H9 (cell line): ENCODE results near the gene ARSJ. TPM values are rescaled to one million over a fixed set of nuclear protein-coding genes. Genes with fewer than 3 reads are reported as not detected.

Source experiments
- DNase-seq: peaks from one replicate; pipeline ENCODE4 v3.0.0-alpha.2; 2017
- H2AFZ ChIP-seq: one replicate; pipeline ENCODE4 v1.6.1; 2013; ENCODE audit warnings: mild to moderate bottlenecking, low read length, control low read depth, moderate library complexity
- H2AK5ac ChIP-seq: 2 replicates; pipeline ENCODE4 v1.6.1; 2013; ENCODE audit warnings: low read length, control low read depth, mixed read lengths; ENCODE audit not compliant: insufficient read length
- H2BK120ac ChIP-seq: one replicate; pipeline ENCODE4 v1.6.1; 2013; ENCODE audit warnings: low read depth, mild to moderate bottlenecking, low read length, control low read depth, inconsistent platforms; ENCODE audit not compliant: poor library complexity, severe bottlenecking
- H2BK12ac ChIP-seq: 2 replicates; pipeline ENCODE4 v1.6.1; 2013; ENCODE audit warnings: low read length, control low read depth, mixed read lengths, low read depth; ENCODE audit not compliant: insufficient read length
- H2BK15ac ChIP-seq: 2 replicates; pipeline ENCODE4 v1.6.1; 2013; ENCODE audit warnings: low read depth, low read length, control low read depth
- H2BK20ac ChIP-seq: one replicate; pipeline ENCODE4 v1.6.1; 2013; ENCODE audit warnings: low read depth, mild to moderate bottlenecking, low read length, control low read depth, inconsistent platforms; ENCODE audit not compliant: poor library complexity, severe bottlenecking
- H2BK5ac ChIP-seq: 2 replicates; pipeline ENCODE4 v1.6.1; 2013; ENCODE audit warnings: low read length, control low read depth, mixed read lengths; ENCODE audit not compliant: insufficient read length
- H3K14ac ChIP-seq: 2 replicates; pipeline ENCODE4 v1.6.1; 2013; ENCODE audit warnings: low read length, control low read depth; ENCODE audit not compliant: insufficient read depth
- H3K18ac ChIP-seq: 2 replicates; pipeline ENCODE4 v1.6.1; 2013; ENCODE audit warnings: low read depth, mild to moderate bottlenecking, mixed read lengths, low read length, control low read depth; ENCODE audit not compliant: insufficient read length
- H3K23ac ChIP-seq: 2 replicates; pipeline ENCODE4 v1.6.1; 2013; ENCODE audit warnings: low read length, control low read depth, mixed read lengths, low read depth; ENCODE audit not compliant: insufficient read length
- H3K23me2 ChIP-seq: 2 replicates; pipeline ENCODE4 v1.6.1; 2013; ENCODE audit warnings: low read depth, mild to moderate bottlenecking, mixed read lengths, low read length, control low read depth; ENCODE audit not compliant: insufficient read length, poor library complexity, severe bottlenecking
- H3K27ac ChIP-seq: 2 replicates; pipeline ENCODE4 v1.5.1; 2013; ENCODE audit warnings: low read length, control low read depth, mixed read lengths, low read depth; ENCODE audit not compliant: insufficient read length
- H3K27me3 ChIP-seq: 2 replicates; pipeline ENCODE4 v1.6.1; 2013; ENCODE audit warnings: low read length, control low read depth, inconsistent platforms; ENCODE audit not compliant: insufficient read depth
- H3K4ac ChIP-seq: 2 replicates; pipeline ENCODE4 v1.6.1; 2013; ENCODE audit warnings: low read depth, mild to moderate bottlenecking, control low read depth, inconsistent platforms, low read length, moderate library complexity
- H3K4me1 ChIP-seq: 2 replicates; pipeline ENCODE4 v1.6.1; 2013; ENCODE audit warnings: low read length, control low read depth, inconsistent platforms; ENCODE audit not compliant: insufficient read depth
- H3K4me2 ChIP-seq: 2 replicates; pipeline ENCODE4 v1.6.1; 2013; ENCODE audit warnings: low read length, control low read depth, mixed read lengths; ENCODE audit not compliant: insufficient read length, insufficient read depth
- H3K56ac ChIP-seq: 2 replicates; pipeline ENCODE4 v1.6.1; 2013; ENCODE audit warnings: low read depth, mild to moderate bottlenecking, mixed read lengths, low read length, control low read depth; ENCODE audit not compliant: insufficient read length
- H3K79me1 ChIP-seq: 2 replicates; pipeline ENCODE4 v1.6.1; 2013; ENCODE audit warnings: low read depth, mild to moderate bottlenecking, moderate library complexity, low read length, control low read depth, inconsistent platforms; ENCODE audit not compliant: insufficient read depth, poor library complexity, severe bottlenecking
- H3K79me2 ChIP-seq: 2 replicates; pipeline ENCODE4 v1.6.1; 2013; ENCODE audit warnings: low read length, control low read depth, inconsistent platforms; ENCODE audit not compliant: insufficient read depth
- H3K9ac ChIP-seq: 2 replicates; pipeline ENCODE4 v1.6.1; 2013; ENCODE audit warnings: low read length, control low read depth, mixed read lengths; ENCODE audit not compliant: insufficient read length; ENCODE audit errors: extremely low read depth
- H3K9me3 ChIP-seq: one replicate; pipeline ENCODE4 v1.6.1; 2013; ENCODE audit warnings: low read depth, low read length, inconsistent platforms; ENCODE audit not compliant: control insufficient read depth
- H3T11ph ChIP-seq: one replicate; pipeline ENCODE4 v1.6.1; 2013; ENCODE audit warnings: mild to moderate bottlenecking, low read length, control low read depth, inconsistent platforms
- H4K20me1 ChIP-seq: one replicate; pipeline ENCODE4 v1.6.1; 2013; ENCODE audit not compliant: control insufficient read depth, insufficient read length, insufficient read depth
- H4K5ac ChIP-seq: 2 replicates; pipeline ENCODE4 v1.6.1; 2013; ENCODE audit warnings: low read depth, mild to moderate bottlenecking, mixed read lengths, low read length, control low read depth; ENCODE audit not compliant: insufficient read length
- H4K8ac ChIP-seq: replicated peaks from 2 replicates; pipeline ENCODE4 v1.6.1; 2013; ENCODE audit warnings: low read length, control low read depth, mixed read lengths, low read depth; ENCODE audit not compliant: insufficient read length
- H4K91ac ChIP-seq: 2 replicates; pipeline ENCODE4 v1.6.1; 2013; ENCODE audit warnings: low read depth, mild to moderate bottlenecking, moderate library complexity, mixed read lengths, low read length, control low read depth; ENCODE audit not compliant: insufficient read length
- H3K27ac Mint-ChIP-seq, 3 experiments: 2 replicates in 2 of 3; 3 replicates in 1 of 3; pipeline ENCODE4 v1.8.0; 2020 to 2021; ENCODE audit warnings: mixed read lengths in 3 of 3, mild to moderate bottlenecking in 1 of 3, moderate library complexity in 1 of 3
- H3K27me3 Mint-ChIP-seq: 2 replicates; pipeline ENCODE4 v1.8.0; 2021; ENCODE audit warnings: low read depth, mild to moderate bottlenecking, moderate library complexity, mixed read lengths
- H3K36me3 Mint-ChIP-seq, 3 experiments: 2 replicates in 2 of 3; 3 replicates in 1 of 3; pipeline ENCODE4 v1.8.0; 2020 to 2021; ENCODE audit warnings: low read depth in 3 of 3, mixed read lengths in 3 of 3; ENCODE audit not compliant: insufficient read depth in 1 of 3
- H3K4me1 Mint-ChIP-seq, 2 experiments: 2 replicates each; pipeline ENCODE4 v1.8.0; 2020; ENCODE audit warnings: mixed read lengths in 2 of 2
- H3K4me3 Mint-ChIP-seq, 2 experiments: 2 replicates in 1 of 2; 3 replicates in 1 of 2; pipeline ENCODE4 v1.8.0; 2020 to 2021; ENCODE audit warnings: mild to moderate bottlenecking in 2 of 2, mixed read lengths in 2 of 2, moderate library complexity in 1 of 2
- H3K9me3 Mint-ChIP-seq, 2 experiments: 2 replicates in 1 of 2; 3 replicates in 1 of 2; pipeline ENCODE4 v1.8.0; 2020; ENCODE audit warnings: mild to moderate bottlenecking in 2 of 2, mixed read lengths in 2 of 2, moderate library complexity in 1 of 2
- WGBS: extraction: QIAGEN DNeasy Blood & Tissue Kit; methylation state at CpG from one replicate; pipeline ENCODE4 v1.1.7; 2013; ENCODE audit warnings: missing lambda C conversion rate, low lambda C conversion rate, mixed read lengths; ENCODE audit not compliant: insufficient read length; ENCODE audit errors: extremely low coverage; 5-methylcytosine and 5-hydroxymethylcytosine counted together
- total RNA-seq: library from RNA; stranded (reverse); gene quantifications from 2 replicates; pipeline ENCODE4 v1.2.1, GENCODE V29; 2021
- TF ChIP-seq, protein P1 (sequence below): fragments of 200-600 bp; sonication (generic); conservative IDR thresholded peaks from 3 replicates; pipeline ENCODE4 v1.8.0; 2021; ENCODE audit warnings: antibody characterized with exemption, mild to moderate bottlenecking

Gene ARSJ
- total RNA-seq, 1 experiment from 2014 or later: 1.1 TPM

DNA sequence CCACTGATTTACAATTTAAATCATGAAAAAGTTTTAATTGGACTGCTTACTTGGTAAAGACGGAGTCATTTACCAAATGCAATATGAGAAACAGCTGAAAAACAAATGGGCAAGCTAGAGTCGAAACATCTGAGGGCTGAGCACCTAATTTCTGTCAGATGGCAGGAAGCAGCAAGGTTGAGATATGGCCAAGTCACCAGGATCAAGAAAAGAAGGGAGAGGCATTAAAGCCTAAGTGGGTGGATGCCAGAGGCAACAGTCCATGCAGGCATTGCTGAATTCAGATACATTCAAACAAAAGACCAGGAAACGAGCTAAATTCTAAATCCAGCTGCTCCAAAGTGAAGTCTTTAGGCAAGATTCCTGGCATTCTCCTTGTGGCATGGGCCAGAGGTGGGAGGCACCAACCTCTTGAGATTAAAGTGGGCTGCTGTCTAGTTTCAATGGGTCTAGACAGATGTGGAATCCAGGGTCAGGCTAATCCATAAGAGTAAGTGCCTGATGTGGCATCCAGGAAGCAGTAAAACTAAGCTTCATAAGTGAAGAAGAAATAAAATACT lies 8.0 kb upstream of the ARSJ start:
- Histone ChIP-seq H2BK12ac (no peak overlapping the region), H3K27ac (no peak overlapping the region), H3T11ph (no peak overlapping the region), H4K5ac (no peak overlapping the region), H3K9me3 (no peaks in the 10 kb centered on the region), H3K4me1 (no peaks in the 10 kb centered on the region), H2BK15ac (no peak overlapping the region), H4K91ac (no peak overlapping the region), H3K23ac (no peak overlapping the region), H3K4ac (no peak overlapping the region), H2BK120ac (no peak overlapping the region), H2BK20ac (no peak overlapping the region), H3K4me2 (no peak overlapping the region), H4K8ac (no peak overlapping the region), H2BK5ac (no peak overlapping the region), H4K20me1 (no peaks in the 10 kb centered on the region), H3K18ac (no peak overlapping the region), H3K79me1 (no peaks in the 10 kb centered on the region), H3K79me2 (no peaks in the 10 kb centered on the region), H3K56ac (no peak overlapping the region), H2AFZ (no peak overlapping the region), H3K9ac (no peak overlapping the region), H2AK5ac (no peak overlapping the region), H3K23me2 (no peaks in the 10 kb centered on the region), H3K27me3 (no peaks in the 10 kb centered on the region), H3K14ac (no peak overlapping the region)
- no peak for DNase-seq
- peaks cover 9 to 14% (median 12%) of the 10 kb centered on the region in 3 experiments; a peak in 6 of 7 replicates for H3K36me3 Mint-ChIP-seq
- peaks cover 14 to 25% of the 10 kb centered on the region in 2 experiments for H3K9me3 Mint-ChIP-seq
- no peak overlapping the region for H3K4me3 Mint-ChIP-seq
- no CpG with 5 or more reads among the region's 3 CpGs for WGBS
- H3K27me3 Mint-ChIP-seq: 0 out of 2 replicates have a peak, but pooled peaks cover 2% of the 10 kb centered on the region
- H3K27ac Mint-ChIP-seq: no peak overlapping the region
- no peaks in the 10 kb centered on the region; a peak in 1 of 4 replicates for H3K4me1 Mint-ChIP-seq
- TF ChIP-seq, protein P1, sequence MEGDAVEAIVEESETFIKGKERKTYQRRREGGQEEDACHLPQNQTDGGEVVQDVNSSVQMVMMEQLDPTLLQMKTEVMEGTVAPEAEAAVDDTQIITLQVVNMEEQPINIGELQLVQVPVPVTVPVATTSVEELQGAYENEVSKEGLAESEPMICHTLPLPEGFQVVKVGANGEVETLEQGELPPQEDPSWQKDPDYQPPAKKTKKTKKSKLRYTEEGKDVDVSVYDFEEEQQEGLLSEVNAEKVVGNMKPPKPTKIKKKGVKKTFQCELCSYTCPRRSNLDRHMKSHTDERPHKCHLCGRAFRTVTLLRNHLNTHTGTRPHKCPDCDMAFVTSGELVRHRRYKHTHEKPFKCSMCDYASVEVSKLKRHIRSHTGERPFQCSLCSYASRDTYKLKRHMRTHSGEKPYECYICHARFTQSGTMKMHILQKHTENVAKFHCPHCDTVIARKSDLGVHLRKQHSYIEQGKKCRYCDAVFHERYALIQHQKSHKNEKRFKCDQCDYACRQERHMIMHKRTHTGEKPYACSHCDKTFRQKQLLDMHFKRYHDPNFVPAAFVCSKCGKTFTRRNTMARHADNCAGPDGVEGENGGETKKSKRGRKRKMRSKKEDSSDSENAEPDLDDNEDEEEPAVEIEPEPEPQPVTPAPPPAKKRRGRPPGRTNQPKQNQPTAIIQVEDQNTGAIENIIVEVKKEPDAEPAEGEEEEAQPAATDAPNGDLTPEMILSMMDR: no peak
